ENCODE data around the gene SUCLG2. TPM values are rescaled to one million over a fixed set of nuclear protein-coding genes. Genes with fewer than 3 reads are reported as not detected.

SUCLG2 gene
- polyA plus RNA-seq, 1 experiment: 21.3 TPM

DNA sequence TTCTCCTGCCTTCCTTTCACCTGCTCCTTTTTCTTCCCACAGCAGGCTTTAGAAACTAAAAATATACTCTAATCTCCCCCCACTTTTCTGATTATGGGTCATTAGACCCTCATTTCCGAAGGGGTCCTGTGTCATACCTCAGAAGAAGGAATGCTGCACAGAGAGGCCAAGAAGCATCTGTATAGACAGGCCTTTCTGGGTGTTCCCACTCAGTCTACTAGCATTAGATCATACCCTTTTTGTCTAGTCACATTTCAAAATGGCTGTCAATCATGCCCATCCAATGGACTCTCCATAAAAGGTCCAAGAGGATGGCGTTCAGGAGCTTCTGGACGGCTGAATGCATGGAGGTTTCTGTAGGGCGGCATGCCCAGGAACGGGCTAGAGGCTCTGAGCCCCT, 192.2 kb downstream of the SUCLG2 start:
- no peaks in the 10 kb centered on the region for H3K36me3 ChIP-seq (ENCODE audit: control insufficient read depth, insufficient read depth, low read length)
- no peaks in the 10 kb centered on the region for H3K27me3 ChIP-seq (ENCODE audit: control insufficient read depth, insufficient read depth, low read length)
- no peak overlapping the region for H3K4me3 ChIP-seq (ENCODE audit: low read depth, low read length)
- TF ChIP-seq, protein P1, sequence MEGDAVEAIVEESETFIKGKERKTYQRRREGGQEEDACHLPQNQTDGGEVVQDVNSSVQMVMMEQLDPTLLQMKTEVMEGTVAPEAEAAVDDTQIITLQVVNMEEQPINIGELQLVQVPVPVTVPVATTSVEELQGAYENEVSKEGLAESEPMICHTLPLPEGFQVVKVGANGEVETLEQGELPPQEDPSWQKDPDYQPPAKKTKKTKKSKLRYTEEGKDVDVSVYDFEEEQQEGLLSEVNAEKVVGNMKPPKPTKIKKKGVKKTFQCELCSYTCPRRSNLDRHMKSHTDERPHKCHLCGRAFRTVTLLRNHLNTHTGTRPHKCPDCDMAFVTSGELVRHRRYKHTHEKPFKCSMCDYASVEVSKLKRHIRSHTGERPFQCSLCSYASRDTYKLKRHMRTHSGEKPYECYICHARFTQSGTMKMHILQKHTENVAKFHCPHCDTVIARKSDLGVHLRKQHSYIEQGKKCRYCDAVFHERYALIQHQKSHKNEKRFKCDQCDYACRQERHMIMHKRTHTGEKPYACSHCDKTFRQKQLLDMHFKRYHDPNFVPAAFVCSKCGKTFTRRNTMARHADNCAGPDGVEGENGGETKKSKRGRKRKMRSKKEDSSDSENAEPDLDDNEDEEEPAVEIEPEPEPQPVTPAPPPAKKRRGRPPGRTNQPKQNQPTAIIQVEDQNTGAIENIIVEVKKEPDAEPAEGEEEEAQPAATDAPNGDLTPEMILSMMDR (IDR thresholded peaks at IDR 0.05; ENCODE audit: insufficient read depth, low read depth, low read length): no peak
- DNase-seq (ENCODE audit: low read depth): no peak
- CTCF ChIA-PET: interaction anchor here (0.6 to 1.4 kb wide), 3 partner anchors 12 to 31 kb away, joined by 3 read pairs; no protein-coding TSS in a partner anchor
- POLR2A ChIA-PET: no interaction called here

DNA sequence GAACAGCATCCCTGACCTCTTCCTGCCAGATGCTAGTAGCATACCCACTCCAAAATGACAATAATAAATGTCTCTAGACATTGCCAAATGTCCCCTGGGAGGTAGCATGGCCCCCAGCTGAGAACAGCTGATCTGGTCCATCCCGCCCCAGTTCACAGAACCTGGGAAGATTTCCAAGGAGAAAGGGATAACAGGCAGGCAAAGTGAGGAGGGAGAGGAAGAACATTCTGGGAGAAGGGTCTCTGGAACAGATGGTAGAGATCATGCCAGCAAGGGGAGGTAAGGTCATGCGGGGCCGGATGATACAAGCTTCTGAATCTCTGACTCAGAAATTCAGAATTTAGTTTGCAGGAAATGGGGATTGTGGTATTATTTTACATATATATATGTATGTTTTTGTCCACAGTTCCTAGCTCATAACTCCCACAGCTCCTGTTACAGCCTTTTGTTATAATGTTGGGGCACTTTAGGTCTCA, 192.7 kb downstream of the SUCLG2 start:
- ChIA-PET CTCF (interaction anchor here (0.6 to 1.4 kb wide), 3 partner anchors 12 to 30 kb away, joined by 3 read pairs; no protein-coding TSS in a partner anchor), POLR2A (no interaction called here)
- Histone ChIP-seq H3K27me3 (ENCODE audit: control insufficient read depth, insufficient read depth, low read length) (no peaks in the 10 kb centered on the region), H3K4me3 (ENCODE audit: low read depth, low read length) (no peak overlapping the region), H3K36me3 (ENCODE audit: control insufficient read depth, insufficient read depth, low read length) (no peaks in the 10 kb centered on the region)
- no peak for DNase-seq (ENCODE audit: low read depth)
- TF ChIP-seq, protein P1 (IDR thresholded peaks at IDR 0.05; ENCODE audit: insufficient read depth, low read depth, low read length): no peak

DNA sequence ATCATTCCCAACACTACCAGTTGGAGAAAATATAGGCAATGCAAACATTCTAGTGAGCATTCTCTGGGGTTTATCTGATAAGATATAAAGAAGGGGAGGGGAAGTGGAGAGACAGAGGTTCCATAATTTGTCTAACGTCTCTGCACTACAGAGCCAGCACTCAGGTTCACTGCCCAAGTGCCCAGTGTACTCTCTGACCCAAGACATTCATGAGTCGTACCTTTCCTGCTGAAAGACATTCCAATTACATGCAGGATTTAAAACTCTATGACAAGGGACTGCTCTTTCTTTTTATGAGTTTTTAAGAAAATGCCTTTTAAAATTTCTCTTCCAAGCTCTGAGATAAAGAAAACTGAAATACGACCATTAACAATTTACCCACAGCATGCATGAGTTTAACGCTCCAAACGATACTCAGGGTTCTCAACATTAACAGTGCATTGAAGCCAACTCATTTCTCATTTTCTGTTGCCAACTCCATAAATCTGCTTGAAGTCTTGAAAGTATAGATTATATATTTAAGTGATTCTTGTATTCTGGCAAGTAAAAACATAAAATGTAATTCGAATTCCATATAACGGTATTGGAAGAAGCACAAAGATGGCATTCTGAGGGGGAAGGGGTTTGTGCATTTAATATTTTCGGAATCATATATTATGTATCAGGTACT, 193.4 kb downstream of the SUCLG2 start:
- POLR2A ChIA-PET: no interaction called here
- CTCF ChIA-PET: interaction anchor here (1.2 kb wide), 1 partner anchor 8 kb away, joined by 4 read pairs; no protein-coding TSS in a partner anchor
- TF ChIP-seq, protein P1 (IDR thresholded peaks at IDR 0.05; ENCODE audit: insufficient read depth, low read depth, low read length): no peak
- Histone ChIP-seq H3K27me3 (ENCODE audit: control insufficient read depth, insufficient read depth, low read length) (no peaks in the 10 kb centered on the region), H3K36me3 (ENCODE audit: control insufficient read depth, insufficient read depth, low read length) (no peaks in the 10 kb centered on the region), H3K4me3 (ENCODE audit: low read depth, low read length) (no peak overlapping the region)
- DNase-seq (ENCODE audit: low read depth): no peak

DNA sequence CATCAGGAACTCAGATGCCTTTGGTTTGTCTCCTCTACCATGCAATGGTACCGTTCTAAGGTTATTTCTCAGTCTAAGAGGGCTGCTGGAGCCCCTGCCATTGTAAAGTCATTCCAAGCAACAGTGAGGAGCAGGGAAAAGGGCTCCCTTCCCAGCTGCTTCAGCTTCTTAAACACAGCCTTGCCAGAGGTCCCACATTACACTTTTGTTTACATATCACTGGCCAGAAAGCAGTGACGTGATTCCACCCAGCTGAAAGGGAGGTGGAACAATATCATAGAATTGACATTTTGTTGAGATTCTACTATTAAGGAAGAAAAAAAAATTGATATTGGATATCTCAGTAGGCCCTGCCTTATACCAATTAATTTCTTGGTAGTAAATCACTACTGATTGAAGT, 194.6 kb downstream of the SUCLG2 start:
- no peak for DNase-seq (ENCODE audit: low read depth)
- TF ChIP-seq, protein P1 (IDR thresholded peaks at IDR 0.05; ENCODE audit: insufficient read depth, low read depth, low read length): no peak
- CTCF ChIA-PET: interaction anchor here (0.6 to 1.2 kb wide), 2 partner anchors 9 to 1606 kb away, joined by 3 to 4 read pairs; no protein-coding TSS in a partner anchor

DNA sequence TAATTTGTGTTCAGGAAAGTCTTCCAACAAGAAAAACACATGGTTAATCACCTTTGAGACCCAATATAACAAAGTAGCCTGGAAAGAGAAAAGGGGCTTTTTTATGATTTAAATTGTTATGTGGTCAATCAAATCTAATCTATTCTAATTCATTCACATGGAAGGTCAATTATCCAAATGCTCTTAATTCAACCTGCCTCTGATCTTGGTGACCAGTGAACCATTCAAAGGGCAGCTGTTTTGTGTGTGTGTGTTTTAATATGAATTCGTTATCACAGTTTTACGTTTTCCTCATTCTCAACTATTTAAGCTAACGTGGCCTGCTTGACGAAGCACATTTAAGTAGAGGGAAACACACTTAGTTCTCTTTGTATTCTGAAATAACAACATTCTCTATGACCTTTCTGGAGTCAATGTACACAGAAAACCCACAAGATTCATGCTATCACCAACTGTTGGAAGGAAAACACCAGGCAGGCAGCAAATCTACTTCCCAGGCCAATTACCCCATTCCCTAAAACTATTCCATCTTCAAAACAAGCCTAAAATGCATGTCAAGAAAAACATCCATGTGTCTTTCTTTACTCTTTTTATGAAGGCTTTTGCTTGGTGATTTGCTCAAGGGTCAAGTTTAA, 195.4 kb downstream of the SUCLG2 start:
- ChIA-PET POLR2A (no interaction called here), CTCF (no interaction called here)
- Histone ChIP-seq H3K4me3 (ENCODE audit: low read depth, low read length) (no peak overlapping the region), H3K27me3 (ENCODE audit: control insufficient read depth, insufficient read depth, low read length) (no peaks in the 10 kb centered on the region), H3K36me3 (ENCODE audit: control insufficient read depth, insufficient read depth, low read length) (no peaks in the 10 kb centered on the region)
- DNase-seq (ENCODE audit: low read depth): no peak
- TF ChIP-seq, protein P1 (IDR thresholded peaks at IDR 0.05; ENCODE audit: insufficient read depth, low read depth, low read length): no peak

More for the DNA sequence above, 194.6 kb downstream of the SUCLG2 start:
- no peak overlapping the region for H3K4me3 ChIP-seq (ENCODE audit: low read depth, low read length)
- POLR2A ChIA-PET: no interaction called here
- H3K27me3 ChIP-seq (ENCODE audit: control insufficient read depth, insufficient read depth, low read length): no peaks in the 10 kb centered on the region
- no peaks in the 10 kb centered on the region for H3K36me3 ChIP-seq (ENCODE audit: control insufficient read depth, insufficient read depth, low read length)
